Keratinocyte (primary cell): ENCODE data around the gene TRIM65. TPM values are rescaled to one million over a fixed set of nuclear protein-coding genes. Genes with fewer than 3 reads are reported as not detected.

Experiments used
- DNase-seq: peaks from one replicate; pipeline ENCODE4 v3.0.0-alpha.2; 2011; ENCODE audit warnings: low read depth, missing footprints, low spot score
- FAIRE-seq: peaks from 2 replicates; lab custom pipeline; 2011; peaks lifted over from hg19 to GRCh38; lab: Jason Lieb, UNC
- H2AFZ ChIP-seq: 2 replicates; pipeline ENCODE4 v1.6.0; 2012; ENCODE audit warnings: low read length, control low read depth, inconsistent platforms; ENCODE audit not compliant: control insufficient read depth
- H3K27ac ChIP-seq: 2 replicates; pipeline ENCODE4 v1.5.1; 2011; ENCODE audit warnings: low read length; ENCODE audit not compliant: control insufficient read depth, insufficient read depth
- H3K27me3 ChIP-seq: 3 replicates; pipeline ENCODE4 v1.6.0; 2011; ENCODE audit warnings: low read length; ENCODE audit not compliant: control insufficient read depth, insufficient read depth; ENCODE audit errors: extremely low read depth
- H3K36me3 ChIP-seq, 2 experiments: 2 replicates in 1 of 2; 3 replicates in 1 of 2; pipeline ENCODE4 v1.5.1; 2011; ENCODE audit warnings: low read length in 2 of 2, mild to moderate bottlenecking in 1 of 2; ENCODE audit not compliant: control insufficient read depth in 2 of 2, insufficient read depth in 2 of 2; ENCODE audit errors: extremely low read depth in 1 of 2
- H3K4me1 ChIP-seq: 3 replicates; pipeline ENCODE4 v1.5.1; 2011; ENCODE audit warnings: low read length; ENCODE audit not compliant: control insufficient read depth, insufficient read depth; ENCODE audit errors: extremely low read depth
- H3K4me2 ChIP-seq: 3 replicates; pipeline ENCODE4 v1.6.0; 2011; ENCODE audit warnings: low read depth, low read length; ENCODE audit not compliant: control insufficient read depth, insufficient read depth; ENCODE audit errors: extremely low read depth
- H3K4me3 ChIP-seq, 3 experiments: fragments of 200-600 bp in 1 of 3; sonication (generic) in 1 of 3; 2 replicates in 2 of 3; 3 replicates in 1 of 3; pipeline ENCODE4 v1.5.1; 2011 to 2016; ENCODE audit warnings: low read length in 3 of 3, mild to moderate bottlenecking in 3 of 3, control low read depth in 2 of 3, inconsistent platforms in 1 of 3, low read depth in 1 of 3, mixed read lengths in 1 of 3, mixed run types in 1 of 3, moderate library complexity in 1 of 3; ENCODE audit not compliant: control insufficient read depth in 2 of 3, insufficient read depth in 2 of 3; ENCODE audit errors: extremely low read depth in 1 of 3
- H3K79me2 ChIP-seq: 2 replicates; pipeline ENCODE4 v1.6.0; 2012; ENCODE audit warnings: low read length; ENCODE audit not compliant: control insufficient read depth, insufficient read depth
- H3K9ac ChIP-seq: 3 replicates; pipeline ENCODE4 v1.6.0; 2011; ENCODE audit warnings: low read length; ENCODE audit not compliant: control insufficient read depth, insufficient read depth; ENCODE audit errors: extremely low read depth
- H3K9me1 ChIP-seq: 3 replicates; pipeline ENCODE4 v1.6.0; 2011; ENCODE audit warnings: low read length; ENCODE audit not compliant: control insufficient read depth, insufficient read depth; ENCODE audit errors: extremely low read depth
- H3K9me3 ChIP-seq: 2 replicates; pipeline ENCODE4 v1.5.1; 2012; ENCODE audit warnings: low read depth, low read length; ENCODE audit not compliant: control insufficient read depth
- H4K20me1 ChIP-seq: 3 replicates; pipeline ENCODE4 v1.6.0; 2011; ENCODE audit warnings: low read length; ENCODE audit not compliant: control insufficient read depth, insufficient read depth; ENCODE audit errors: extremely low read depth
- CTCF ChIP-seq, 3 experiments: IDR thresholded peaks in 1 of 3; conservative IDR thresholded peaks in 1 of 3; optimal IDR thresholded peaks in 1 of 3; 2 replicates in 2 of 3; 3 replicates in 1 of 3; pipeline versions ENCODE3 to v1.5.1; 2011; ENCODE audit warnings: low read length in 3 of 3, mild to moderate bottlenecking in 3 of 3, moderate library complexity in 2 of 3, control low read depth in 1 of 3, inconsistent platforms in 1 of 3; ENCODE audit not compliant: insufficient read depth in 2 of 3; ENCODE audit errors: extremely low read depth in 1 of 3
- EZH2 ChIP-seq: IDR thresholded peaks from one replicate; pipeline ENCODE4 v1.6.1; 2012; ENCODE audit warnings: inconsistent platforms, mild to moderate bottlenecking, low read length, moderate library complexity
- dilution Hi-C: fragments of 300-500 bp; cut with MboI; formaldehyde crosslinking; loops from one replicate; pipeline ENCODE4 v1.7.0; 2020; ENCODE audit warnings: low sequenced_read_pairs; ENCODE audit not compliant: extremely low pct_ligation_motif_present
- polyA plus RNA-seq, 5 experiments: library from polyadenylated mRNA; depleted of rRNA in 3 of 5; stranded (reverse) in 3 of 5; stranded (forward) in 1 of 5; unstranded in 1 of 5; fragments of >200 nt; gene quantifications; 1 replicate in 1 of 5; 2 replicates in 3 of 5; 3 replicates in 1 of 5; pipeline versions ENCODE4 v1.2.1 to v1.2.3, GENCODE V29; 2011 to 2012; ENCODE audit warnings: missing spikeins in 2 of 5, low read depth in 1 of 5, low replicate concordance in 1 of 5

The TRIM65 gene
- polyA plus RNA-seq, 1 donor (not counting 4 experiments of a cell fraction or from before 2014, with no cell fraction given), result 7.8 TPM

- peaks cover 2% of the 10 kb centered on the region for H3K27me3 ChIP-seq
- no peaks in the 10 kb centered on the region for H3K9me3 ChIP-seq
- peaks cover 34% of the 10 kb centered on the region for H3K4me1 ChIP-seq
- H4K20me1 ChIP-seq, result no peaks in the 10 kb centered on the region
- FAIRE-seq (no peak), DNase-seq (no peak)
- peak overlapping the region; percentile 74 for H3K4me2 ChIP-seq
- dilution Hi-C loops, result no loop called here
- no peaks in the 10 kb centered on the region for H3K79me2 ChIP-seq
- H3K4me3 ChIP-seq, result peak overlapping the region; percentile 43 to 84 (median 57)
- H3K27ac ChIP-seq, result peak overlapping the region; percentile 86
- H2AFZ ChIP-seq, result peak overlapping the region; percentile 4
- TF ChIP-seq CTCF (optimal IDR thresholded peaks at IDR 0.05 in 1 of 3, IDR thresholded peaks at IDR 0.05 in 1 of 3, conservative IDR thresholded peaks at IDR 0.05 in 1 of 3; ENCODE audit: extremely low read depth in 1 of 3, insufficient read depth in 2 of 3, low read length in 3 of 3), result peak; percentile 19 to 58 (median 56)
- no peak for TF ChIP-seq EZH2
- no peaks in the 10 kb centered on the region for H3K9me1 ChIP-seq
- no peaks in the 10 kb centered on the region for H3K36me3 ChIP-seq
- peak overlapping the region; percentile 83 for H3K9ac ChIP-seq
Measured at GRCh38 chr17:75877752-75878173, 19.0 kb downstream of the TRIM65 start.

- FAIRE-seq (no peak), DNase-seq (no peak)
- H3K27me3 ChIP-seq, result peaks cover 2% of the 10 kb centered on the region
- H3K4me3 ChIP-seq, result peak overlapping the region; percentile 43 to 84 (median 57)
- no peaks in the 10 kb centered on the region for H3K9me3 ChIP-seq
- H3K4me1 ChIP-seq, result peaks cover 41% of the 10 kb centered on the region
- no peaks in the 10 kb centered on the region for H3K36me3 ChIP-seq
- H3K27ac ChIP-seq, result peak overlapping the region; percentile 86
- H2AFZ ChIP-seq, result peak overlapping the region; percentile 4
- TF ChIP-seq EZH2 (no peak), CTCF (optimal IDR thresholded peaks at IDR 0.05 in 1 of 3, IDR thresholded peaks at IDR 0.05 in 1 of 3, conservative IDR thresholded peaks at IDR 0.05 in 1 of 3; ENCODE audit: extremely low read depth in 1 of 3, insufficient read depth in 2 of 3, low read length in 3 of 3) (peak in 1 of 3 experiments; percentile 21)
- dilution Hi-C loops, result no loop called here
- H3K79me2 ChIP-seq, result no peaks in the 10 kb centered on the region
- no peaks in the 10 kb centered on the region for H3K9me1 ChIP-seq
- peak overlapping the region; percentile 74 for H3K4me2 ChIP-seq
- no peaks in the 10 kb centered on the region for H4K20me1 ChIP-seq
- H3K9ac ChIP-seq, result peak overlapping the region; percentile 83
Measured at GRCh38 chr17:75876938-75877751, 19.6 kb downstream of the TRIM65 start.
